Endothelial cell (in vitro differentiated cells): ENCODE measurements around the gene VSIG10L. TPM values are rescaled to one million over a fixed set of nuclear protein-coding genes. Genes with fewer than 3 reads are reported as not detected.

Experiments
- DNase-seq: peaks from one replicate; pipeline ENCODE4 v3.0.0; 2021; ENCODE audit warnings: low spot score
- H3K27ac Mint-ChIP-seq: one replicate; pipeline ENCODE4 v1.8.0; 2021; ENCODE audit warnings: mixed read lengths, inconsistent platforms; ENCODE audit not compliant: unreplicated experiment
- H3K27me3 Mint-ChIP-seq: one replicate; pipeline ENCODE4 v1.8.0; 2021; ENCODE audit warnings: mild to moderate bottlenecking, moderate library complexity, mixed read lengths, inconsistent platforms; ENCODE audit not compliant: unreplicated experiment
- H3K36me3 Mint-ChIP-seq: one replicate; pipeline ENCODE4 v1.8.0; 2021; ENCODE audit warnings: mild to moderate bottlenecking, low read depth, mixed read lengths, inconsistent platforms; ENCODE audit not compliant: unreplicated experiment
- H3K4me1 Mint-ChIP-seq: one replicate; pipeline ENCODE4 v1.8.0; 2021; ENCODE audit warnings: mild to moderate bottlenecking, mixed read lengths, inconsistent platforms; ENCODE audit not compliant: unreplicated experiment
- H3K4me3 Mint-ChIP-seq: one replicate; pipeline ENCODE4 v1.8.0; 2021; ENCODE audit warnings: mild to moderate bottlenecking, mixed read lengths, inconsistent platforms; ENCODE audit not compliant: unreplicated experiment
- H3K9me3 Mint-ChIP-seq: one replicate; pipeline ENCODE4 v1.8.0; 2021; ENCODE audit warnings: mixed read lengths, inconsistent platforms; ENCODE audit not compliant: unreplicated experiment
- total RNA-seq: library from RNA; stranded (reverse); fragmentation: NEBNext Ultra II Directional; extraction: Animal tissue kit (Norgen Biotek cat#: 25700); gene quantifications from one replicate; pipeline ENCODE4 v1.2.1, GENCODE V29; 2021; ENCODE audit not compliant: unreplicated experiment
- TF ChIP-seq, protein P1 (sequence below): fragments of 200-600 bp; sonication (generic); IDR thresholded peaks from one replicate; pipeline ENCODE4 v1.5.0; 2021; ENCODE audit warnings: antibody characterized with exemption; ENCODE audit not compliant: unreplicated experiment

VSIG10L gene
- total RNA-seq, 1 donor from 2014 or later: 5.9 TPM

DNA sequence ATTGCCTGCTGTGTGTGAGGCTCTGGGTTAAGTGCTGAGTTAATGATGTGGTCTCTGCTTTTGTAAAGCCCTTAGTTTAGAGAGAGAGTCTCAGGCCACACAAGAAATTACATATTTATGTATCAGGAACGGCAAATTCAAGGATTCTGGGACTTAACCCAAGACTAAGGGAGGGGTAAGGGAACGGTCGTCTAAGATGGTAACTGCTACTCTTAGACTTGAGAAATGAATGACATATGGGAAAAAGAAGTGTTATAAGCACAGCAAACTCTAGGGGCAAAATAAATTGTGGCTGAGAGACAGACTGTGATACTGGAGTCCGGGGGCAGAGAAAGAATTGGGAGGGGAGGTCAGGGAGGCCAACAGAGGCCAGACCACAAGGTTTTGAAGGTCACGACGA, 10.2 kb downstream of the VSIG10L start:
- peaks cover 33% of the 10 kb centered on the region for H3K36me3 Mint-ChIP-seq
- no peak overlapping the region for H3K27ac Mint-ChIP-seq
- peaks cover 11% of the 10 kb centered on the region for H3K27me3 Mint-ChIP-seq
- TF ChIP-seq, protein P1, sequence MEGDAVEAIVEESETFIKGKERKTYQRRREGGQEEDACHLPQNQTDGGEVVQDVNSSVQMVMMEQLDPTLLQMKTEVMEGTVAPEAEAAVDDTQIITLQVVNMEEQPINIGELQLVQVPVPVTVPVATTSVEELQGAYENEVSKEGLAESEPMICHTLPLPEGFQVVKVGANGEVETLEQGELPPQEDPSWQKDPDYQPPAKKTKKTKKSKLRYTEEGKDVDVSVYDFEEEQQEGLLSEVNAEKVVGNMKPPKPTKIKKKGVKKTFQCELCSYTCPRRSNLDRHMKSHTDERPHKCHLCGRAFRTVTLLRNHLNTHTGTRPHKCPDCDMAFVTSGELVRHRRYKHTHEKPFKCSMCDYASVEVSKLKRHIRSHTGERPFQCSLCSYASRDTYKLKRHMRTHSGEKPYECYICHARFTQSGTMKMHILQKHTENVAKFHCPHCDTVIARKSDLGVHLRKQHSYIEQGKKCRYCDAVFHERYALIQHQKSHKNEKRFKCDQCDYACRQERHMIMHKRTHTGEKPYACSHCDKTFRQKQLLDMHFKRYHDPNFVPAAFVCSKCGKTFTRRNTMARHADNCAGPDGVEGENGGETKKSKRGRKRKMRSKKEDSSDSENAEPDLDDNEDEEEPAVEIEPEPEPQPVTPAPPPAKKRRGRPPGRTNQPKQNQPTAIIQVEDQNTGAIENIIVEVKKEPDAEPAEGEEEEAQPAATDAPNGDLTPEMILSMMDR: no peak
- peaks cover 9% of the 10 kb centered on the region for H3K9me3 Mint-ChIP-seq
- H3K4me1 Mint-ChIP-seq: peaks cover 8% of the 10 kb centered on the region
- no peak for DNase-seq
- peak overlapping the region; percentile 66 for H3K4me3 Mint-ChIP-seq

DNA sequence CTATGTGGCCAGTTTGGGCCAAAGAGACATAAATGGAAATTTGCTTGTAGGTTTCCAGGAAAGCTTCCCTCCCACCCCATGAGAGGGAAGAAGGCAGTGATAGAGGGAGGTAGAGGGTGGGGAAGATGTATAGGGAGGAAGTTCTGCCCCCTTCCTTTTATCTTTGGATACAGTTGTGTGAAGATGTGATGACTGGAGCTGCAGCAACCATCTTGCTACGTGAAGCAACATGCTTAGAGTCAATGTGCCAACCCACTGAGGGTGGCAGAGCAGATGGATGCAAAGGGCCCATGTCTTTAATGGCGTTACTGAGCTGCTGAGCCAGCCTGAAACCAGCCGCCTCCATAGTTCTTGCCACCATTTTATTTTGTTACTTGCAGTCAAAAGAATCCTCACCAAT, 10.7 kb downstream of the VSIG10L start:
- Mint-ChIP-seq H3K36me3 (peaks cover 34% of the 10 kb centered on the region), H3K4me1 (peaks cover 8% of the 10 kb centered on the region), H3K27me3 (peaks cover 10% of the 10 kb centered on the region), H3K27ac (no peak overlapping the region), H3K4me3 (no peak overlapping the region), H3K9me3 (peaks cover 9% of the 10 kb centered on the region)
- DNase-seq: no peak
- TF ChIP-seq, protein P1: no peak

DNA sequence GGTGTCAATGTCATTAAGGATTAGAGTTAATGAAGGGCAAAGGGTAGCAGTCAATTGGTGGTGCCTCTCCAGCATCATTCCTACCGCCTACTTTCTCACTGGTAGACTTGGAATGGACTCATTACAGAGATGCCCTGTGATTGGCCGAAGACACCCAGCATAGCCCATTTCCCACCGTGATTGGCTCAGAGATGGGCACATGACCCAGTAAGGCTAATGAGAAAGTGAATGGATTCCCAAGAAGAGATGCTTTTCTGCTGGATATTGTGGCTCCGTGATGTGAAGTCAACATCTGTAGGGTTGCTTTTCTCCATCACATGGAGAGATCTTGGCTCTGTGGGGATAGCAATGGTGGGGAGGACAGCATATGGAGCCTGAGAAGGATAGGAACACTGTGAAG, 11.6 kb downstream of the VSIG10L start:
- TF ChIP-seq, protein P1: no peak
- peaks cover 42% of the 10 kb centered on the region for H3K36me3 Mint-ChIP-seq
- peaks cover 16% of the 10 kb centered on the region for H3K27me3 Mint-ChIP-seq
- DNase-seq: no peak
- H3K9me3 Mint-ChIP-seq: peaks cover 9% of the 10 kb centered on the region
- H3K27ac Mint-ChIP-seq: no peak overlapping the region
- peak overlapping the region; percentile 80 for H3K4me3 Mint-ChIP-seq
- H3K4me1 Mint-ChIP-seq: peaks cover 8% of the 10 kb centered on the region

DNA sequence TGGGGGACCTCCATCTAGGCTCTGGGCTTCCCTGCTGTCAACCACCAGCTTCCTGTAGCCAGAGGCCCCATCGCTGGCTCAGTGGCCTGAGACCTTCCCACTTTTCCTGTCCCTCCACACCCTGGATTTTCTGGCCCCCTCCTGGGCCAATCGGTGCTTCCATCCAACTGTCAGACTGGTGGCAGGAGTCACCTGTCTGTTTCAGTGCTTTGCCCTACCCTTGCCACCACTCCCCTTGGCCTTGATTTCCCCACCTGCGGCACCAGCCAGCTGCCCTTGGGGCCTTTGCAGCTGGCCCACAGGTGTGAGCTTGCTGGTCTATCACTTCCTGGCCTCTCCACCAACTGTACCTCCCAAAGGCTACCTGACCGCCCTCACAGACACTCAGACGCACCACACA, 12.5 kb downstream of the VSIG10L start:
- Mint-ChIP-seq H3K9me3 (peaks cover 9% of the 10 kb centered on the region), H3K36me3 (peaks cover 43% of the 10 kb centered on the region), H3K27me3 (peaks cover 19% of the 10 kb centered on the region), H3K27ac (no peak overlapping the region), H3K4me1 (peaks cover 2% of the 10 kb centered on the region), H3K4me3 (no peak overlapping the region)
- TF ChIP-seq, protein P1: no peak
- DNase-seq: no peak

DNA sequence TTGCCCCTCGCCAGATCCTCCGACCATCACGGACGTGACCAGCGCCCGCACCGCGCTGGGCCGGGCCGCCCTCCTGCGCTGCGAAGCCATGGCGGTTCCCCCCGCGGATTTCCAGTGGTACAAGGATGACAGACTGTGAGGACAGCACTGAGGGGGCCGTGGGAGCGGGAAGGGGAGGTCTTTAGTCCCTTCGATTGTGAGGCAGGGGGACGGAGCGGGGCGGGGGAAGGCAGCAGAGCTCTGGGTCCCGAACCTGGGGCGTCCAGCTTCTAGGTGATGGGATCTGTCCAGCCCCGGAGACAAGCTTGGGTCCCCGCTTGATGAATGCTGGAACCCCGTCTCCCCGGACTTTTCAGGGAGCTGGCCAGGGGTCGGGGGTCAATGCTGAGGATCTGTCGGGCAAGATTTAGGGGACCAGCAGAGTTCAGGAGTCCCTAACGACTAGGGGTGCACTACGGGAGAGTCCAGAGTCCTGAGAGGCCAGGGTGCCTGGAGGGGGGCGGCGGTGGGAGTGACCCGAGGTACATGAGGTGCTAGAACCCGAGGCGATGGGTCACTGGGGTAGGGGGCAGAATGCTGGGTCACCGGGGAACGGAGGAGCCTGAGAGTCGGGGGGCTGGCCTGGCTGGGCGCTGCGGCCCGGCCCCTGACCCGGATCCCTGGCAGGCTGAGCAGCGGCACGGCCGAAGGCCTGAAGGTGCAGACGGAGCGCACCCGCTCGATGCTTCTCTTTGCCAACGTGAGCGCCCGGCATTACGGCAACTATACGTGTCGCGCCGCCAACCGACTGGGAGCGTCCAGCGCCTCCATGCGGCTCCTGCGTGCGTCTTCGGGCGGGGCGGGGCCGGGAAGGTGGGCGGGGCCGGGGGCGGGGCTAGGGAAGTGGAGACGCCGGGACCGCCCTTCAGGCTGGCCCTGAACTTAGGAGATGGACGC, 14.6 kb downstream of the VSIG10L start:
- peak overlapping the region; percentile 79 for H3K4me3 Mint-ChIP-seq
- peaks cover 9% of the 10 kb centered on the region for H3K9me3 Mint-ChIP-seq
- no peak overlapping the region for H3K27ac Mint-ChIP-seq
- peaks cover 61% of the 10 kb centered on the region for H3K36me3 Mint-ChIP-seq
- TF ChIP-seq, protein P1: no peak
- H3K27me3 Mint-ChIP-seq: peaks cover 21% of the 10 kb centered on the region
- H3K4me1 Mint-ChIP-seq: peaks cover 2% of the 10 kb centered on the region
- DNase-seq: peak; percentile 76
